HEK293 (cell line): ENCODE measurements around the gene HEXIM1.

Experiments used
- CTCF ChIA-PET: fragments of 350-600 bp; formaldehyde crosslinking; extraction: SDS; loops from one replicate; lab custom pipeline; 2021; ENCODE audit warnings: antibody characterized with exemption; lab: Yijun Ruan, JAX
- POLR2A ChIA-PET: fragments of 300-600 bp; formaldehyde crosslinking; extraction: SDS; loops from one replicate; lab custom pipeline; 2020; ENCODE audit warnings: antibody characterized with exemption, inconsistent platforms; lab: Yijun Ruan, JAX
- H3K27ac ChIP-seq: fragments of 200-500 bp; sonication (Bioruptor generic); 2 replicates; pipeline ENCODE4 v1.5.1; 2014; ENCODE audit warnings: low read depth, low read length, control low read depth, inconsistent platforms; ENCODE audit errors: extremely low read depth
- H3K36me3 ChIP-seq, 2 experiments: fragments of 200-500 bp in 1 of 2; sonication (Bioruptor generic) in 1 of 2; 1 replicate in 1 of 2; 2 replicates in 1 of 2; pipeline ENCODE4 v1.5.1; 2014 to 2017; ENCODE audit warnings: inconsistent platforms in 2 of 2, low read length in 2 of 2; ENCODE audit not compliant: control insufficient read depth in 2 of 2, insufficient read depth in 1 of 2
- H3K4me1 ChIP-seq: fragments of 200-500 bp; sonication (Bioruptor generic); 2 replicates; pipeline ENCODE4 v1.5.1; 2014; ENCODE audit warnings: mild to moderate bottlenecking, low read length, inconsistent platforms; ENCODE audit not compliant: control insufficient read depth, insufficient read depth
- H3K4me3 ChIP-seq: 2 replicates; pipeline ENCODE4 v1.5.1; 2011; ENCODE audit warnings: low read depth, mild to moderate bottlenecking, control low read depth, low read length, moderate library complexity
- H3K9me3 ChIP-seq: fragments of 200-500 bp; sonication (Bioruptor generic); 2 replicates; pipeline ENCODE4 v1.5.1; 2014; ENCODE audit warnings: low read depth, low read length, inconsistent platforms; ENCODE audit not compliant: control insufficient read depth, insufficient read depth
- OSR2 ChIP-seq: fragments of 450-650 bp; formaldehyde crosslinking; IDR thresholded peaks from 2 replicates; pipeline ENCODE4 v1.5.1; 2016; ENCODE audit warnings: missing biosample characterization, missing genetic modification characterization
- RBAK ChIP-seq: fragments of 450-650 bp; formaldehyde crosslinking; IDR thresholded peaks from 2 replicates; pipeline ENCODE4 v1.5.1; 2016; ENCODE audit warnings: missing biosample characterization, missing genetic modification characterization
- YY1 ChIP-seq: fragments of 450-650 bp; formaldehyde crosslinking; IDR thresholded peaks from 2 replicates; pipeline ENCODE4 v1.5.1; 2018; ENCODE audit warnings: missing biosample characterization, missing genetic modification characterization
- ZIC2 ChIP-seq: fragments of 450-650 bp; formaldehyde crosslinking; IDR thresholded peaks from 2 replicates; pipeline ENCODE4 v1.5.1; 2016; ENCODE audit warnings: missing biosample characterization, missing genetic modification characterization
- ZNF10 ChIP-seq: fragments of 450-650 bp; formaldehyde crosslinking; IDR thresholded peaks from 2 replicates; pipeline ENCODE4 v1.5.1; 2017; ENCODE audit warnings: missing biosample characterization, missing genetic modification characterization
- ZNF202 ChIP-seq: fragments of 450-650 bp; formaldehyde crosslinking; IDR thresholded peaks from 2 replicates; pipeline ENCODE4 v1.5.1; 2016; ENCODE audit warnings: missing biosample characterization, missing genetic modification characterization, borderline replicate concordance
- ZNF239 ChIP-seq: fragments of 450-650 bp; formaldehyde crosslinking; IDR thresholded peaks from 2 replicates; pipeline ENCODE4 v1.5.1; 2016; ENCODE audit warnings: missing biosample characterization, missing genetic modification characterization
- ZNF510 ChIP-seq: fragments of 450-650 bp; formaldehyde crosslinking; IDR thresholded peaks from 2 replicates; pipeline ENCODE4 v1.5.1; 2018; ENCODE audit warnings: mild to moderate bottlenecking, missing genetic modification characterization, missing biosample characterization; ENCODE audit not compliant: insufficient replicate concordance
- ZNF560 ChIP-seq: fragments of 450-650 bp; formaldehyde crosslinking; IDR thresholded peaks from 2 replicates; pipeline ENCODE4 v1.5.1; 2017; ENCODE audit warnings: missing biosample characterization, missing genetic modification characterization, borderline replicate concordance
- ZNF600 ChIP-seq: fragments of 450-650 bp; formaldehyde crosslinking; IDR thresholded peaks from 2 replicates; pipeline ENCODE4 v1.5.1; 2016; ENCODE audit warnings: missing biosample characterization, missing genetic modification characterization
- ZNF624 ChIP-seq: fragments of 450-650 bp; formaldehyde crosslinking; IDR thresholded peaks from 2 replicates; pipeline ENCODE4 v1.5.1; 2017; ENCODE audit warnings: missing biosample characterization, missing genetic modification characterization
- ZNF639 ChIP-seq: fragments of 450-650 bp; formaldehyde crosslinking; IDR thresholded peaks from 2 replicates; pipeline ENCODE4 v1.5.1; 2016; ENCODE audit warnings: missing biosample characterization, missing genetic modification characterization
- ZNF660 ChIP-seq: fragments of 450-650 bp; IDR thresholded peaks from 2 replicates; pipeline ENCODE4 v1.5.1; 2018; ENCODE audit warnings: missing biosample characterization, mild to moderate bottlenecking, missing genetic modification characterization
- ZNF76 ChIP-seq: fragments of 450-650 bp; formaldehyde crosslinking; IDR thresholded peaks from 2 replicates; pipeline ENCODE4; 2016; ENCODE audit warnings: low read depth, missing biosample characterization, missing genetic modification characterization, borderline replicate concordance
- ZNF776 ChIP-seq: fragments of 450-650 bp; formaldehyde crosslinking; IDR thresholded peaks from 2 replicates; pipeline ENCODE4 v1.5.0; 2017; ENCODE audit warnings: missing biosample characterization, missing genetic modification characterization, borderline replicate concordance
- TF ChIP-seq, protein P1 (sequence below): fragments of 450-650 bp; formaldehyde crosslinking; IDR thresholded peaks from 2 replicates; pipeline ENCODE4 v1.5.0; 2017; ENCODE audit warnings: missing biosample characterization, missing genetic modification characterization, borderline replicate concordance
- TF ChIP-seq, protein P2 (sequence below): fragments of 450-650 bp; formaldehyde crosslinking; IDR thresholded peaks from 2 replicates; pipeline ENCODE4 v1.5.1; 2016; ENCODE audit warnings: missing biosample characterization, missing genetic modification characterization
- TF ChIP-seq, protein P3 (sequence below): fragments of 450-650 bp; formaldehyde crosslinking; IDR thresholded peaks from 2 replicates; pipeline ENCODE4 v1.5.1; 2016; ENCODE audit warnings: missing biosample characterization, missing genetic modification characterization
- TF ChIP-seq, protein P4 (sequence below): fragments of 450-650 bp; formaldehyde crosslinking; IDR thresholded peaks from 2 replicates; pipeline ENCODE4 v1.5.1; 2016; ENCODE audit warnings: missing biosample characterization, missing genetic modification characterization

Gene HEXIM1

GRCh38 chr17:45146890-45147580 is 1.2 kb upstream of the HEXIM1 start (continued):
- TF ChIP-seq, protein P1, sequence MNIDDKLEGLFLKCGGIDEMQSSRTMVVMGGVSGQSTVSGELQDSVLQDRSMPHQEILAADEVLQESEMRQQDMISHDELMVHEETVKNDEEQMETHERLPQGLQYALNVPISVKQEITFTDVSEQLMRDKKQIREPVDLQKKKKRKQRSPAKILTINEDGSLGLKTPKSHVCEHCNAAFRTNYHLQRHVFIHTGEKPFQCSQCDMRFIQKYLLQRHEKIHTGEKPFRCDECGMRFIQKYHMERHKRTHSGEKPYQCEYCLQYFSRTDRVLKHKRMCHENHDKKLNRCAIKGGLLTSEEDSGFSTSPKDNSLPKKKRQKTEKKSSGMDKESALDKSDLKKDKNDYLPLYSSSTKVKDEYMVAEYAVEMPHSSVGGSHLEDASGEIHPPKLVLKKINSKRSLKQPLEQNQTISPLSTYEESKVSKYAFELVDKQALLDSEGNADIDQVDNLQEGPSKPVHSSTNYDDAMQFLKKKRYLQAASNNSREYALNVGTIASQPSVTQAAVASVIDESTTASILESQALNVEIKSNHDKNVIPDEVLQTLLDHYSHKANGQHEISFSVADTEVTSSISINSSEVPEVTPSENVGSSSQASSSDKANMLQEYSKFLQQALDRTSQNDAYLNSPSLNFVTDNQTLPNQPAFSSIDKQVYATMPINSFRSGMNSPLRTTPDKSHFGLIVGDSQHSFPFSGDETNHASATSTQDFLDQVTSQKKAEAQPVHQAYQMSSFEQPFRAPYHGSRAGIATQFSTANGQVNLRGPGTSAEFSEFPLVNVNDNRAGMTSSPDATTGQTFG (tag by site-specific recombination), result no peak
- TF ChIP-seq ZNF600 (tag by site-specific recombination) (0 out of 2 replicates have a peak, but pooled peaks have one; percentile 33), ZNF10 (tag by site-specific recombination) (peak; percentile 98), ZNF202 (tag by site-specific recombination) (no peak), OSR2 (no peak), ZNF510 (no peak), RBAK (no peak), ZNF660 (tag by site-specific recombination) (0 out of 2 replicates have a peak, but pooled peaks have one; percentile 5), YY1 (peak; percentile 77; the same call in 1 of the 2 replicates), ZNF560 (tag by site-specific recombination) (no peak), ZNF639 (tag by site-specific recombination) (no peak), ZIC2 (tag by site-specific recombination) (no peak)
- TF ChIP-seq, protein P2, sequence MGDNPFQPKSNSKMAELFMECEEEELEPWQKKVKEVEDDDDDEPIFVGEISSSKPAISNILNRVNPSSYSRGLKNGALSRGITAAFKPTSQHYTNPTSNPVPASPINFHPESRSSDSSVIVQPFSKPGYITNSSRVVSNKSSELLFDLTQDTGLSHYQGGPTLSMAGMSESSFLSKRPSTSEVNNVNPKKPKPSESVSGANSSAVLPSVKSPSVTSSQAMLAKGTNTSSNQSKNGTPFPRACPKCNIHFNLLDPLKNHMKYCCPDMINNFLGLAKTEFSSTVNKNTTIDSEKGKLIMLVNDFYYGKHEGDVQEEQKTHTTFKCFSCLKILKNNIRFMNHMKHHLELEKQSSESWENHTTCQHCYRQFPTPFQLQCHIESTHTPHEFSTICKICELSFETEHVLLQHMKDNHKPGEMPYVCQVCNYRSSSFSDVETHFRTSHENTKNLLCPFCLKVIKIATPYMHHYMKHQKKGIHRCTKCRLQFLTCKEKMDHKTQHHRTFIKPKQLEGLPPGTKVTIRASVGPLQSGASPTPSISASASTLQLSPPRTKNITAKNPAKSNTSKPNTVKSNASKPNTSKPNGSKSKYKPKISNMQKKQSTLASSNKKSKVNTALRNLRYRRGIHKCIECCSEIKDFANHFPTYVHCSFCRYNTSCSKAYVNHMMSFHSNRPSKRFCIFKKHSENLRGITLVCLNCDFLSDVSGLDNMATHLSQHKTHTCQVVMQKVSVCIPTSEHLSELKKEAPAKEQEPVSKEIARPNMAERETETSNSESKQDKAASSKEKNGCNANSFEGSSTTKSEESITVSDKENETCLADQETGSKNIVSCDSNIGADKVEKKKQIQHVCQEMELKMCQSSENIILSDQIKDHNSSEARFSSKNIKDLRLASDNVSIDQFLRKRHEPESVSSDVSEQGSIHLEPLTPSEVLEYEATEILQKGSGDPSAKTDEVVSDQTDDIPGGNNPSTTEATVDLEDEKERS, result no peak

DNA sequence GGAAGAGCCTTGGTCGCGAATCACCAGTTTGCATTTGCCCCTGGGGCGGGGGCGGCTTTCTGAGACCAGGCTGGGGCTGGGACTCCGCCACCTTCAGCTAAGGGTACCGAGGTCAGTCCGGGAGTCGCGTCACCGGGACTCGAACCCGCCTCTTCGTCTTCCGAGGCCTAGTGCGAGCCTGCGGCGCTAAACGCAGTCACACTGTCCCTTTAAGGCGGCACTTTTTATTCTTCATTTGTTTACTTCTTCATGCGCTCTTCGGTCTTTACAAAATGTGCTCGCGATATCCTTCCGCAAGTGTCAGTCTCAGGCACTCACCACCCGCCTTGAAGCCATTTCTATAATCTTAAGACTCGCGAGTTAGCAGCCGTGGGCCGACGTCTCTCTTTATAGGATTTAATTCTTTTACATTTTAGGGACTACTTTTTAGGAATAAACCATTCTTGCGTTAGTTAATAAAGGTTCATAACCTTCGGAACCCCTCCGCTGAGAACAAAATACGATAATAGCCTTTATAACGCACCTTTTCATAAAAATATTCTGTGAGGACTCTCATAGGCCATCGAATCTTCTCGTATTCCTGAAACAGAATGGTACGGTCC is 593 bp upstream of the HEXIM1 start:
- Histone ChIP-seq H3K27ac (peak overlapping the region; percentile 92), H3K4me3 (peak overlapping the region; percentile 72), H3K4me1 (peaks cover 10% of the 10 kb centered on the region; the same call in 1 of the 2 replicates), H3K36me3 (peaks cover 0 to 6% of the 10 kb centered on the region in 2 experiments; a peak in 1 of 3 replicates), H3K9me3 (no peaks in the 10 kb centered on the region)
- ChIA-PET CTCF (interaction anchor here (0.6 to 10.8 kb wide), 9 partner anchors 12 to 123 kb away, joined by 3 to 209 read pairs (median 8); partner anchors contain the start of genes ACBD4, FMNL1, HEXIM2 and PLCD3), POLR2A (interaction anchor here (0.5 to 8.3 kb wide), 45 partner anchors 10 to 1556 kb away, joined by 3 to 700 read pairs (median 5); partner anchors contain the start of genes ACBD4, EFTUD2, FMNL1 and FZD2)
- TF ChIP-seq ZNF76, result peak; percentile 50
- TF ChIP-seq, protein P3, sequence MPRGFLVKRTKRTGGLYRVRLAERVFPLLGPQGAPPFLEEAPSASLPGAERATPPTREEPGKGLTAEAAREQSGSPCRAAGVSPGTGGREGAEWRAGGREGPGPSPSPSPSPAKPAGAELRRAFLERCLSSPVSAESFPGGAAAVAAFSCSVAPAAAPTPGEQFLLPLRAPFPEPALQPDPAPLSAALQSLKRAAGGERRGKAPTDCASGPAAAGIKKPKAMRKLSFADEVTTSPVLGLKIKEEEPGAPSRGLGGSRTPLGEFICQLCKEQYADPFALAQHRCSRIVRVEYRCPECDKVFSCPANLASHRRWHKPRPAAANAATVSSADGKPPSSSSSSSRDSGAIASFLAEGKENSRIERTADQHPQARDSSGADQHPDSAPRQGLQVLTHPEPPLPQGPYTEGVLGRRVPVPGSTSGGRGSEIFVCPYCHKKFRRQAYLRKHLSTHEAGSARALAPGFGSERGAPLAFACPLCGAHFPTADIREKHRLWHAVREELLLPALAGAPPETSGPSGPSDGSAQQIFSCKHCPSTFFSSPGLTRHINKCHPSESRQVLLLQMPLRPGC (tag by site-specific recombination), result peak; percentile 95
- TF ChIP-seq ZNF239 (tag by site-specific recombination), result no peak
- TF ChIP-seq ZNF776 (tag by site-specific recombination), result no peak
- TF ChIP-seq ZNF624 (tag by site-specific recombination), result no peak
- TF ChIP-seq, protein P4, sequence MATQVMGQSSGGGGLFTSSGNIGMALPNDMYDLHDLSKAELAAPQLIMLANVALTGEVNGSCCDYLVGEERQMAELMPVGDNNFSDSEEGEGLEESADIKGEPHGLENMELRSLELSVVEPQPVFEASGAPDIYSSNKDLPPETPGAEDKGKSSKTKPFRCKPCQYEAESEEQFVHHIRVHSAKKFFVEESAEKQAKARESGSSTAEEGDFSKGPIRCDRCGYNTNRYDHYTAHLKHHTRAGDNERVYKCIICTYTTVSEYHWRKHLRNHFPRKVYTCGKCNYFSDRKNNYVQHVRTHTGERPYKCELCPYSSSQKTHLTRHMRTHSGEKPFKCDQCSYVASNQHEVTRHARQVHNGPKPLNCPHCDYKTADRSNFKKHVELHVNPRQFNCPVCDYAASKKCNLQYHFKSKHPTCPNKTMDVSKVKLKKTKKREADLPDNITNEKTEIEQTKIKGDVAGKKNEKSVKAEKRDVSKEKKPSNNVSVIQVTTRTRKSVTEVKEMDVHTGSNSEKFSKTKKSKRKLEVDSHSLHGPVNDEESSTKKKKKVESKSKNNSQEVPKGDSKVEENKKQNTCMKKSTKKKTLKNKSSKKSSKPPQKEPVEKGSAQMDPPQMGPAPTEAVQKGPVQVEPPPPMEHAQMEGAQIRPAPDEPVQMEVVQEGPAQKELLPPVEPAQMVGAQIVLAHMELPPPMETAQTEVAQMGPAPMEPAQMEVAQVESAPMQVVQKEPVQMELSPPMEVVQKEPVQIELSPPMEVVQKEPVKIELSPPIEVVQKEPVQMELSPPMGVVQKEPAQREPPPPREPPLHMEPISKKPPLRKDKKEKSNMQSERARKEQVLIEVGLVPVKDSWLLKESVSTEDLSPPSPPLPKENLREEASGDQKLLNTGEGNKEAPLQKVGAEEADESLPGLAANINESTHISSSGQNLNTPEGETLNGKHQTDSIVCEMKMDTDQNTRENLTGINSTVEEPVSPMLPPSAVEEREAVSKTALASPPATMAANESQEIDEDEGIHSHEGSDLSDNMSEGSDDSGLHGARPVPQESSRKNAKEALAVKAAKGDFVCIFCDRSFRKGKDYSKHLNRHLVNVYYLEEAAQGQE (tag by site-specific recombination), result peak; percentile 73
